Putamen (tissue), 1 donor: ENCODE data around the gene PAX8.

Experiments
- DNase-seq: peaks from one replicate; pipeline ENCODE4 v3.0.0-alpha.2; 2016; ENCODE audit warnings: low spot score

PAX8 gene

GRCh38 chr2:113167115-113167932, 111.4 kb downstream of the PAX8 start:
- no peak for DNase-seq

- DNase-seq = no peak
Measured at GRCh38 chr2:113166187-113166645, 112.5 kb downstream of the PAX8 start.
